KG1 (cell line): ENCODE data around the gene NDC1.

Experiments used
- DNase-seq: peaks from one replicate; lab custom pipeline; 2025; lab: John Stamatoyannopoulos, UW

Gene NDC1

GRCh38 chr1:53731043-53731600 is 107.0 kb downstream of the NDC1 start:
- no peak for DNase-seq

GRCh38 chr1:53730224-53730865 is 107.8 kb downstream of the NDC1 start:
- no peak for DNase-seq

GRCh38 chr1:53729456-53730223 is 108.5 kb downstream of the NDC1 start:
- DNase-seq, result no peak

GRCh38 chr1:53728702-53729455 is 109.2 kb downstream of the NDC1 start:
- DNase-seq, result no peak

GRCh38 chr1:53728196-53728595 is 109.9 kb downstream of the NDC1 start:
- no peak for DNase-seq

- no peak for DNase-seq
Observed at GRCh38 chr1:53727461-53728092, 110.5 kb downstream of the NDC1 start.

- DNase-seq, result no peak
Observed at GRCh38 chr1:53726009-53726600, 112.0 kb downstream of the NDC1 start.

- DNase-seq, result no peak
Observed at GRCh38 chr1:53725238-53725689, 112.8 kb downstream of the NDC1 start.

GRCh38 chr1:53722025-53722424 is 116.1 kb downstream of the NDC1 start:
- DNase-seq, result no peak

- DNase-seq, result no peak
Observed at GRCh38 chr1:53721088-53721487, 117.0 kb downstream of the NDC1 start.

- no peak for DNase-seq
Observed at GRCh38 chr1:53719469-53719868, 118.6 kb downstream of the NDC1 start.

- no peak for DNase-seq
Observed at GRCh38 chr1:53718443-53718842, 119.7 kb downstream of the NDC1 start.

- DNase-seq, result no peak
Observed at GRCh38 chr1:53717025-53717804, 120.9 kb downstream of the NDC1 start.

GRCh38 chr1:53716150-53716549 is 121.9 kb downstream of the NDC1 start:
- DNase-seq, result no peak

- DNase-seq, result no peak
Observed at GRCh38 chr1:53715478-53715877, 122.6 kb downstream of the NDC1 start.
